Karpas-422 (cell line): Measurements from ENCODE around the gene FXYD7. TPM values are rescaled to one million over a fixed set of nuclear protein-coding genes. Genes with fewer than 3 reads are reported as not detected.
A peak's percentile ranks its signal among the peaks of the same experiment; 100 is the strongest.

ENCODE experiments used
- DNase-seq: peaks from one replicate; pipeline ENCODE4 v3.0.0-alpha.2; 2015
- H2AFZ ChIP-seq: fragments of 200-600 bp; sonication (generic); 2 replicates; pipeline ENCODE4 v1.6.1; 2014; ENCODE audit warnings: antibody characterized with exemption, low read length, mixed read lengths
- H3K27ac ChIP-seq: fragments of 200-600 bp; sonication (generic); 2 replicates; pipeline ENCODE4 v1.5.1; 2014; ENCODE audit warnings: mild to moderate bottlenecking, low read length, moderate library complexity
- H3K27me3 ChIP-seq: fragments of 200-600 bp; sonication (generic); 2 replicates; pipeline ENCODE4 v1.6.1; 2014; ENCODE audit warnings: low read length, mixed read lengths
- H3K36me3 ChIP-seq: fragments of 200-600 bp; sonication (generic); 2 replicates; pipeline ENCODE4 v1.6.1; 2014; ENCODE audit warnings: low read length, mixed read lengths; ENCODE audit not compliant: insufficient read depth
- H3K4me1 ChIP-seq: fragments of 200-600 bp; sonication (generic); 2 replicates; pipeline ENCODE4 v1.6.1; 2014; ENCODE audit warnings: mild to moderate bottlenecking, low read length, mixed read lengths
- H3K4me2 ChIP-seq: fragments of 200-600 bp; sonication (generic); 2 replicates; pipeline ENCODE4 v1.6.1; 2014; ENCODE audit warnings: low read length, low read depth, mild to moderate bottlenecking; ENCODE audit not compliant: poor library complexity, severe bottlenecking
- H3K4me3 ChIP-seq: fragments of 200-600 bp; sonication (generic); 2 replicates; pipeline ENCODE4 v1.5.1; 2014; ENCODE audit warnings: mild to moderate bottlenecking, antibody characterized with exemption, low read length, mixed read lengths
- H3K79me2 ChIP-seq: fragments of 200-600 bp; sonication (generic); 2 replicates; pipeline ENCODE4 v1.6.1; 2014; ENCODE audit warnings: mild to moderate bottlenecking, low read length, mixed read lengths
- H3K9ac ChIP-seq: fragments of 200-600 bp; sonication (generic); 2 replicates; pipeline ENCODE4 v1.6.0; 2014; ENCODE audit warnings: low read length
- H3K9me2 ChIP-seq: fragments of 200-600 bp; sonication (generic), shearing (Covaris generic); replicated peaks from 2 replicates; pipeline ENCODE4 v1.6.0; 2014; ENCODE audit warnings: mild to moderate bottlenecking, low read length, moderate library complexity; ENCODE audit not compliant: insufficient read depth
- H3K9me3 ChIP-seq: fragments of 300-700, 200-600 bp; sonication (generic); 2 replicates; pipeline ENCODE4 v1.6.1; 2014; ENCODE audit warnings: low read length, mixed read lengths
- H4K20me1 ChIP-seq: fragments of 200-600 bp; sonication (generic); 2 replicates; pipeline ENCODE4 v1.6.1; 2014; ENCODE audit warnings: mild to moderate bottlenecking, antibody characterized with exemption, low read length, low read depth; ENCODE audit not compliant: insufficient read depth
- total RNA-seq: library from RNA; depleted of rRNA; stranded (reverse); fragments of >200 nt; shearing (Covaris generic); gene quantifications from 2 replicates; pipeline ENCODE4 v1.2.3, GENCODE V29; 2014; ENCODE audit warnings: low replicate concordance

FXYD7 gene
- total RNA-seq, 1 experiment from 2014 or later = not detected

DNA sequence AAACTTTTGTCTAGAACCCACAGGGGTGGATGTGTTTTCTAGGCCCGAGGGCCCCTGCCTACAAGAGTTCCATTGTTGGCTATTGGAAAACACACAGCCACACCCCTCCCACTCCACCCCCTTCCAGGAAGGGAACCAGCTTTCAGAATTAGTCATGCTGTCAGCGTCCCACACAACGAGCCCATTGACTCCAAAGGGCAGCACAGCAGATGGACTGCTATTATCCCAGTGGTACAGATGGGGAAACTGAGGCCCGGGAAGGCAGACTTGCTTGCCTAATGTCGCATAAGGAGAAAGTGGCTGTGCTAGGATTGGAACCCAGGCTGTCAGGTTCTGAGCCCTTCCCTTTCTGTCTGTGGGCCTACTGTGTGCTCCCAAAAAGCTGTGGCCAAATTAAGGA is 35.5 kb upstream of the FXYD7 start:
- Histone ChIP-seq H3K4me2 (no peak overlapping the region), H3K4me1 (no peaks in the 10 kb centered on the region), H3K9me3 (no peaks in the 10 kb centered on the region), H3K9ac (no peak overlapping the region), H3K79me2 (no peaks in the 10 kb centered on the region), H3K36me3 (no peaks in the 10 kb centered on the region), H3K27ac (no peak overlapping the region), H3K4me3 (no peak overlapping the region), H2AFZ (no peak overlapping the region), H4K20me1 (no peaks in the 10 kb centered on the region), H3K9me2 (no peaks in the 10 kb centered on the region), H3K27me3 (no peaks in the 10 kb centered on the region)
- DNase-seq = no peak

DNA sequence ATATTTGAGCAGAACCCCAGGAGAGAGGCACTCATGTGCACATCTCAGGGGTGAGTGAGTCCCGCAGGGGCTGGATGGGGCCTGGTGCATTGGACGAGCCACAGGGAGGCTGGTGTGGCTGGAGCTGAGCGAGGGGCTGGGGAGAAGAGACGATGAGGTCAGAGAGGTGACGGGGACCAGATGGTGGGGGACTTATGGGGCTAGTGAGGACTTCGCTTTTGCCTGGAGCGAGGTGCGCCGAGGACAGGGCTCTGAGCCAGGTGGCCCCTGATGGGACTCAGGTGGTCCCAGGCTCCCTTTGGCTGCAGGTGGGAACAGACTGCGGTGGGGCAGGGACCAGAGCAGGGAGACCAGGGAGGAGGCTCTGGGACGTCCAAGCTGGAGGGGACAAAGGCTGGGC is 34.3 kb upstream of the FXYD7 start:
- Histone ChIP-seq H3K9me2 (no peaks in the 10 kb centered on the region), H3K4me1 (no peaks in the 10 kb centered on the region), H3K79me2 (no peaks in the 10 kb centered on the region), H3K9me3 (no peaks in the 10 kb centered on the region), H3K4me3 (no peak overlapping the region), H3K9ac (no peak overlapping the region), H2AFZ (no peak overlapping the region), H3K27ac (no peak overlapping the region), H3K36me3 (no peaks in the 10 kb centered on the region), H3K4me2 (no peak overlapping the region), H4K20me1 (no peaks in the 10 kb centered on the region), H3K27me3 (no peaks in the 10 kb centered on the region)
- DNase-seq = no peak

DNA sequence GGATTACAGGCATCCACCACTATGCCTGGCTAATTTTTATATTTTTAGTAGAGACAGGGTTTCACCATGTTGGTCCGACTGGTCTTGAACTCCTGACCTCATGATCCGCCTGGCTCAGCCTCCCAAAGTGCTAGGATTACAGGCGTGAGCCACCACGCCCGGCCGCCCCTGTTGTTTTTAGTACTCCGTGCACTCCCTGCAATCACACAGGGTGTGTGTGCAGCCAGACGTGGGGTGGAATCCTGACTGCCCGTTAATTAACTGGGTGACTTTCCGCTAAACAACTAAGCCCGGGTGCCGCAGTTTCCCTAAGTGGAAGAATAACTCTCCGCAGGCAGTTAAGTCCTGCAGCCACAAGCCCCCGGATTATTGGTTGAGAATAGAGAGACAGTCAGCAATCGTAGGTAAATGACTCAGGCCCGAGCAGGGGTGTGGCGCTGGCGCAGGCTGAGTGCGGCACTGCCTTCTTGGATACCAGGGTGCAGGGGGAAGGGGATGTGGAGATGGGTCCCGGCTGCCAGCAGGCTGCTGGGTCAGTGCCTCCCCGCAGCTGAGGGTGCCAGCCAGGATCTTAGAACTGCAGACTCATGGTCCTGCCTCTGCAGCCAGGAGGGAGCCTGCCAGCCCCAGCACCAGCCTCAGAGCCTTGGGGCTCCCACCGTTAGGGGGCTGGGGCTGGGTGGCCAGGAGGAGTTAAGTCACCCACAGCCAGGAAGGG is 33.5 kb upstream of the FXYD7 start:
- no peaks in the 10 kb centered on the region for H3K9me2 ChIP-seq
- H3K79me2 ChIP-seq = no peaks in the 10 kb centered on the region
- 0 out of 2 replicates have a peak, but pooled peaks cover 3% of the 10 kb centered on the region for H3K4me1 ChIP-seq
- H3K27ac ChIP-seq = no peak overlapping the region
- H2AFZ ChIP-seq = no peak overlapping the region
- no peak for DNase-seq
- no peaks in the 10 kb centered on the region for H3K36me3 ChIP-seq
- H3K9ac ChIP-seq = no peak overlapping the region
- H3K27me3 ChIP-seq = no peaks in the 10 kb centered on the region
- H3K4me2 ChIP-seq = no peak overlapping the region
- no peak overlapping the region for H3K4me3 ChIP-seq
- no peaks in the 10 kb centered on the region for H4K20me1 ChIP-seq
- no peaks in the 10 kb centered on the region for H3K9me3 ChIP-seq

DNA sequence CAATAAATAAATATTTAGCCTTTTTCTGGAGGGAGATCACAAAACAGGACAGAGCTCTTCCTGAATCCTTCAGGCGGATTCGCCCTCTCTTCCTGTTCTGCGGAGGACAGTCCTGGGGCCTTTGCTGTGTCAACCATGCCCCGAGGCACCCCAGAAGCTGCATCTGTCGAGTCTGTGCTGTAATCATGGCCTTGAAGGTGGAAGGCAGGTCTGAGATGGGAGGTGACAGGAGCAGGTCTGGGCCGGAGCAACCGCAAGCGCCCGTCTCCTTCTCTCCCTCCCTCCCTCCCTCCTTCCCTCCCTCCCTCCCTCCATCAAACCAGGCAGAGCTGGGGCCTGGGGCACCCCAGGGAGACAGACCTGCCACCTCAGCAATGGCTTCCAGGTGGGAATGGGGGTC is 32.1 kb upstream of the FXYD7 start:
- no peak overlapping the region for H3K4me2 ChIP-seq
- no peaks in the 10 kb centered on the region for H3K36me3 ChIP-seq
- 0 out of 2 replicates have a peak, but pooled peaks cover 3% of the 10 kb centered on the region for H3K4me1 ChIP-seq
- H3K9me2 ChIP-seq = no peaks in the 10 kb centered on the region
- no peaks in the 10 kb centered on the region for H3K79me2 ChIP-seq
- no peak overlapping the region for H3K4me3 ChIP-seq
- DNase-seq = no peak
- H3K9ac ChIP-seq = no peak overlapping the region
- no peaks in the 10 kb centered on the region for H3K27me3 ChIP-seq
- H3K27ac ChIP-seq = no peak overlapping the region
- no peaks in the 10 kb centered on the region for H3K9me3 ChIP-seq
- H2AFZ ChIP-seq = no peak overlapping the region
- H4K20me1 ChIP-seq = no peaks in the 10 kb centered on the region

- H3K27ac ChIP-seq = no peak overlapping the region
- 0 out of 2 replicates have a peak, but pooled peaks cover 3% of the 10 kb centered on the region for H3K4me1 ChIP-seq
- no peaks in the 10 kb centered on the region for H3K36me3 ChIP-seq
- H3K9me2 ChIP-seq = no peaks in the 10 kb centered on the region
- no peak overlapping the region for H3K9ac ChIP-seq
- no peaks in the 10 kb centered on the region for H3K79me2 ChIP-seq
- DNase-seq = no peak
- H3K4me3 ChIP-seq = no peak overlapping the region
- H2AFZ ChIP-seq = no peak overlapping the region
- H4K20me1 ChIP-seq = no peaks in the 10 kb centered on the region
- H3K4me2 ChIP-seq = no peak overlapping the region
- no peaks in the 10 kb centered on the region for H3K9me3 ChIP-seq
- H3K27me3 ChIP-seq = no peaks in the 10 kb centered on the region
These were observed 29.9 kb upstream of the FXYD7 start for GRCh38 chr19:35112995-35113688.

GRCh38 chr19:35114353-35115176 is 28.5 kb upstream of the FXYD7 start:
- DNase-seq = peak; percentile 85
- Histone ChIP-seq H3K9me3 (no peaks in the 10 kb centered on the region), H2AFZ (no peak overlapping the region), H3K27me3 (no peaks in the 10 kb centered on the region), H3K4me1 (0 out of 2 replicates have a peak, but pooled peaks cover 3% of the 10 kb centered on the region), H3K27ac (no peak overlapping the region), H3K36me3 (no peaks in the 10 kb centered on the region), H3K79me2 (no peaks in the 10 kb centered on the region), H3K9ac (no peak overlapping the region), H4K20me1 (no peaks in the 10 kb centered on the region), H3K4me3 (no peak overlapping the region), H3K9me2 (no peaks in the 10 kb centered on the region), H3K4me2 (no peak overlapping the region)

GRCh38 chr19:35115177-35115951 is 27.7 kb upstream of the FXYD7 start, which contains the start of gene FXYD3:
Gene FXYD3, plus strand, starts transcription at chr19:35115823. Its CDS starts 3,554 bp downstream, at chr19:35119377.
- Histone ChIP-seq H3K27me3 (no peaks in the 10 kb centered on the region), H3K9me3 (no peaks in the 10 kb centered on the region), H3K36me3 (no peaks in the 10 kb centered on the region), H3K4me3 (no peak within 1 kb of the TSS), H3K79me2 (no peaks in the 10 kb centered on the region), H3K4me1 (0 out of 2 replicates have a peak, but pooled peaks cover 3% of the 10 kb centered on the region), H3K9ac (no peak within 1 kb of the TSS), H3K27ac (no peak within 1 kb of the TSS), H2AFZ (no peak within 1 kb of the TSS), H4K20me1 (no peaks in the 10 kb centered on the region), H3K4me2 (no peak within 1 kb of the TSS), H3K9me2 (no peaks in the 10 kb centered on the region)
- no peak for DNase-seq
